ENCODE data around the gene IFNAR1. TPM values are rescaled to one million over a fixed set of nuclear protein-coding genes. Genes with fewer than 3 reads are reported as not detected.

The IFNAR1 gene
- total and polyA plus RNA-seq, 9 of the 15 experiments (the other 6 are each of a cell fraction or from before 2014, with no cell fraction given) = 8.6 to 31.8 (median 14.8) TPM

- TF ChIP-seq ID3 (CRISPR knock-in tag; IDR thresholded peaks at IDR 0.05) = no peak
- TF ChIP-seq ID3 (tag; IDR thresholded peaks at IDR 0.05) = peak; percentile 51; the same call in 1 of the 2 replicates
- TF ChIP-seq EWSR1 (IDR thresholded peaks at IDR 0.05; ENCODE audit: borderline replicate concordance, low read depth, partially characterized antibody) = no peak
- no peak for TF ChIP-seq POLR3G (IDR thresholded peaks at IDR 0.05; ENCODE audit: extremely low read depth, insufficient read length, insufficient replicate concordance)
- TF ChIP-seq L3MBTL2 (IDR thresholded peaks at IDR 0.05) = 0 out of 2 replicates have a peak, but pooled peaks have one; percentile 28
- TF ChIP-seq ZNF561 (CRISPR knock-in tag; conservative IDR thresholded peaks at IDR 0.05) = no peak
- peak; percentile 71; the same call in 1 of the 2 replicates for TF ChIP-seq TFAP4 (CRISPR knock-in tag; IDR thresholded peaks at IDR 0.05; ENCODE audit: borderline replicate concordance)
- TF ChIP-seq IRF9 (tag; IDR thresholded peaks at IDR 0.05) = no peak
- TF ChIP-seq ETS1 (conservative IDR thresholded peaks at IDR 0.05; ENCODE audit: control insufficient read depth, low read depth, low read length) = no peak
- TF ChIP-seq FOXA3 (CRISPR knock-in tag; conservative IDR thresholded peaks at IDR 0.05 in 1 of 2, IDR thresholded peaks at IDR 0.05 in 1 of 2) = 0 out of 4 replicates have a peak, but pooled peaks have one; percentile 9 to 35
- TF ChIP-seq FOXO4 (CRISPR knock-in tag; IDR thresholded peaks at IDR 0.05) = no peak
- peak in 1 of 2 experiments; percentile 30 for TF ChIP-seq E2F6 (IDR thresholded peaks at IDR 0.05; ENCODE audit: borderline replicate concordance in 1 of 2, extremely low read depth in 1 of 2, insufficient read depth in 1 of 2, insufficient read length in 1 of 2, low read depth in 1 of 2, low read length in 1 of 2, poor library complexity in 1 of 2, severe bottlenecking in 1 of 2)
- TF ChIP-seq XRCC5 (IDR thresholded peaks at IDR 0.05; ENCODE audit: low read depth, low read length) = 0 out of 2 replicates have a peak, but pooled peaks have one; percentile 42
- no peak for TF ChIP-seq CBFB (CRISPR knock-in tag; IDR thresholded peaks at IDR 0.05)
- TF ChIP-seq STAT6 (CRISPR knock-in tag; IDR thresholded peaks at IDR 0.05) = no peak
These were observed 36.3 kb downstream of the IFNAR1 start (continued) for GRCh38 chr21:33360881-33361602.
